Stimulated activated CD8-positive, alpha-beta memory T cell treated with anti-CD3 and anti-CD28 coated beads, Interleukin-4, amount 100 ng/mL, for 24 hours (primary cell): ENCODE measurements around the gene POU6F1.
"Not testable (repeated sequence)": the region's sequence is repeated elsewhere in the genome, so short reads cannot be mapped to it uniquely, and the experiment has no call there.

Source experiments
- DNase-seq: peaks from one replicate; pipeline ENCODE4 v3.0.0-alpha.2; 2020; ENCODE audit warnings: low read depth

The POU6F1 gene

GRCh38 chr12:51227112-51227511, 9.2 kb upstream of the POU6F1 start:
- DNase-seq, result not testable (repeated sequence)

- no peak for DNase-seq
Measured at GRCh38 chr12:51225771-51226170, 7.9 kb upstream of the POU6F1 start.

- no peak for DNase-seq
Measured at GRCh38 chr12:51225234-51225633, 7.4 kb upstream of the POU6F1 start.

- DNase-seq, result no peak
Measured at GRCh38 chr12:51224625-51225024, 6.8 kb upstream of the POU6F1 start.

GRCh38 chr12:51222461-51222860, 4.6 kb upstream of the POU6F1 start:
- DNase-seq, result no peak

GRCh38 chr12:51219857-51220256, 2.0 kb upstream of the POU6F1 start:
- not testable (repeated sequence) for DNase-seq

- no peak for DNase-seq
Measured at GRCh38 chr12:51219322-51219721, 1.5 kb upstream of the POU6F1 start.

- DNase-seq, result no peak
Measured at GRCh38 chr12:51218607-51219161, 822 bp upstream of the POU6F1 start.

- DNase-seq, result peak; percentile 13
Measured at GRCh38 chr12:51217133-51217967, 512 bp downstream of the POU6F1 start.

GRCh38 chr12:51216642-51217041, 1.2 kb downstream of the POU6F1 start:
- DNase-seq, result no peak

- DNase-seq, result no peak
Measured at GRCh38 chr12:51214895-51215294, 3.0 kb downstream of the POU6F1 start.

GRCh38 chr12:51210690-51211395, 7.0 kb downstream of the POU6F1 start:
- DNase-seq, result no peak

- DNase-seq, result no peak
Measured at GRCh38 chr12:51209259-51209658, 8.6 kb downstream of the POU6F1 start.

GRCh38 chr12:51208016-51208660, 9.7 kb downstream of the POU6F1 start:
- DNase-seq, result no peak

- DNase-seq, result no peak
Measured at GRCh38 chr12:51205350-51205749, 12.5 kb downstream of the POU6F1 start.

- no peak for DNase-seq
Measured at GRCh38 chr12:51202718-51203117, 15.1 kb downstream of the POU6F1 start.

GRCh38 chr12:51200806-51201205, 17.1 kb downstream of the POU6F1 start:
- DNase-seq, result no peak

- DNase-seq, result no peak
Measured at GRCh38 chr12:51200156-51200555, 17.7 kb downstream of the POU6F1 start.

GRCh38 chr12:51199366-51199945, 18.4 kb downstream of the POU6F1 start:
- no peak for DNase-seq

GRCh38 chr12:51198568-51199365, 19.1 kb downstream of the POU6F1 start:
- no peak for DNase-seq
